Globus pallidus (tissue), 1 donor: ENCODE measurements around the gene MTX1.
"Not testable (repeated sequence)": the region's sequence is repeated elsewhere in the genome, so short reads cannot be mapped to it uniquely, and the experiment has no call there.

Source experiments
- DNase-seq: peaks from one replicate; pipeline ENCODE4 v3.0.0-alpha.2; 2015; ENCODE audit warnings: low spot score

MTX1 gene

GRCh38 chr1:155207806-155208540 lies 522 bp upstream of the MTX1 start, which contains the start of gene THBS3:
Gene THBS3, minus strand, starts transcription at chr1:155207897. Its CDS starts 21 bp downstream, at chr1:155207876.
- DNase-seq = peak; percentile 51

GRCh38 chr1:155209312-155209721 lies 822 bp downstream of the MTX1 start:
- DNase-seq = no peak

- DNase-seq = no peak
Observed at GRCh38 chr1:155210314-155211104, 2.0 kb downstream of the MTX1 start.

- DNase-seq = not testable (repeated sequence)
Observed at GRCh38 chr1:155211381-155212050, 3.0 kb downstream of the MTX1 start.

- not testable (repeated sequence) for DNase-seq
Observed at GRCh38 chr1:155212051-155212440, 3.6 kb downstream of the MTX1 start.

- DNase-seq = not testable (repeated sequence)
Observed at GRCh38 chr1:155214702-155215101, 6.2 kb downstream of the MTX1 start.

- peak; percentile 84 for DNase-seq
Observed at GRCh38 chr1:155218854-155219591, 10.5 kb downstream of the MTX1 start.

- DNase-seq = peak; percentile 75
Observed at GRCh38 chr1:155219592-155220031, 11.1 kb downstream of the MTX1 start.

GRCh38 chr1:155220211-155220965 lies 11.9 kb downstream of the MTX1 start:
- not testable (repeated sequence) for DNase-seq

- DNase-seq = no peak
Observed at GRCh38 chr1:155223047-155223446, 14.6 kb downstream of the MTX1 start.

GRCh38 chr1:155225404-155225759 lies 16.9 kb downstream of the MTX1 start:
- DNase-seq = not testable (repeated sequence)

- DNase-seq = peak; percentile 71
Observed at GRCh38 chr1:155226188-155226909, 17.9 kb downstream of the MTX1 start.

- peak; percentile 52 for DNase-seq
Observed at GRCh38 chr1:155226910-155227260, 18.4 kb downstream of the MTX1 start.

- peak; percentile 98 for DNase-seq
Observed at GRCh38 chr1:155227261-155228095, 19.0 kb downstream of the MTX1 start.

GRCh38 chr1:155228096-155228427 lies 19.6 kb downstream of the MTX1 start:
- no peak for DNase-seq

- not testable (repeated sequence) for DNase-seq
Observed at GRCh38 chr1:155231302-155231701, 22.8 kb downstream of the MTX1 start.

- DNase-seq = peak; percentile 46
Observed at GRCh38 chr1:155232001-155232978, 23.8 kb downstream of the MTX1 start.

- not testable (repeated sequence) for DNase-seq
Observed at GRCh38 chr1:155233502-155233901, 25.0 kb downstream of the MTX1 start.
